ENCODE results near the gene PTPRA.

- TF ChIP-seq CTCF (IDR thresholded peaks at IDR 0.05; ENCODE audit: insufficient read depth, low read length) (no peak), GABPA (IDR thresholded peaks at IDR 0.05; ENCODE audit: low read depth) (no peak), POLR2AphosphoS5 (IDR thresholded peaks at IDR 0.05; ENCODE audit: low read depth) (no peak), REST (IDR thresholded peaks at IDR 0.05; ENCODE audit: insufficient replicate concordance, low read depth) (no peak), SPI1 (IDR thresholded peaks at IDR 0.05; ENCODE audit: borderline replicate concordance, low read depth) (no peak)
These were observed 36.7 kb downstream of the PTPRA start for GRCh38 chr20:2909953-2910352.
